Subcutaneous adipose tissue (tissue), 4 donors: ENCODE measurements around the gene SLIT3. TPM values are rescaled to one million over a fixed set of nuclear protein-coding genes. Genes with fewer than 3 reads are reported as not detected.

Source experiments
- total RNA-seq, 4 donors: library from RNA; depleted of rRNA; stranded (reverse); fragments of >200 nt; gene quantifications; one replicate each; pipeline ENCODE4 v1.1.0, GENCODE V29; 2016
- TF ChIP-seq, protein P1 (sequence below): fragments of 450-650 bp; IDR thresholded peaks from one replicate; pipeline ENCODE4 v1.5.1; 2016; ENCODE audit warnings: low read depth, mild to moderate bottlenecking, control low read depth, antibody characterized with exemption, moderate library complexity

SLIT3 gene
- total RNA-seq, 4 donors from 2014 or later, result 48.1 to 163 (median 83.2) TPM

DNA sequence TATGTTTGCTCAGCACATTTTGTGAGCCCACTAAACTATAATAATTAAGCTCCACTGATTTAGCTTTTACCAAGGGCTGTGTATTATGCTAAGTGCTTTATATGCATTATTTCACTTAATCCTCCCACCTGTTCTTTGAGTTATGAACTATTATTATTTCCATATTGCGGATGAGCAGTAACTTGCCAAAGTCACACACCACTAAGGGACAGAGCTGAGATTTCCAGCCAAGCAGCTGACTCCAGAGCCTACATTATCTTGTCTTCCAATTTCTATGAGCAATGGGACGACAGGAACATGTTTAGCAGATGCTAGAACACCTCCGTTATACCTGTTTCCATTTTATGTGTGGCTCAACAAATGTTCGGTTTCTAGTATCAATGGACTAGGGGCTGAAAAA is 484.3 kb downstream of the SLIT3 start:
- TF ChIP-seq, protein P1, sequence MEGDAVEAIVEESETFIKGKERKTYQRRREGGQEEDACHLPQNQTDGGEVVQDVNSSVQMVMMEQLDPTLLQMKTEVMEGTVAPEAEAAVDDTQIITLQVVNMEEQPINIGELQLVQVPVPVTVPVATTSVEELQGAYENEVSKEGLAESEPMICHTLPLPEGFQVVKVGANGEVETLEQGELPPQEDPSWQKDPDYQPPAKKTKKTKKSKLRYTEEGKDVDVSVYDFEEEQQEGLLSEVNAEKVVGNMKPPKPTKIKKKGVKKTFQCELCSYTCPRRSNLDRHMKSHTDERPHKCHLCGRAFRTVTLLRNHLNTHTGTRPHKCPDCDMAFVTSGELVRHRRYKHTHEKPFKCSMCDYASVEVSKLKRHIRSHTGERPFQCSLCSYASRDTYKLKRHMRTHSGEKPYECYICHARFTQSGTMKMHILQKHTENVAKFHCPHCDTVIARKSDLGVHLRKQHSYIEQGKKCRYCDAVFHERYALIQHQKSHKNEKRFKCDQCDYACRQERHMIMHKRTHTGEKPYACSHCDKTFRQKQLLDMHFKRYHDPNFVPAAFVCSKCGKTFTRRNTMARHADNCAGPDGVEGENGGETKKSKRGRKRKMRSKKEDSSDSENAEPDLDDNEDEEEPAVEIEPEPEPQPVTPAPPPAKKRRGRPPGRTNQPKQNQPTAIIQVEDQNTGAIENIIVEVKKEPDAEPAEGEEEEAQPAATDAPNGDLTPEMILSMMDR, result no peak

DNA sequence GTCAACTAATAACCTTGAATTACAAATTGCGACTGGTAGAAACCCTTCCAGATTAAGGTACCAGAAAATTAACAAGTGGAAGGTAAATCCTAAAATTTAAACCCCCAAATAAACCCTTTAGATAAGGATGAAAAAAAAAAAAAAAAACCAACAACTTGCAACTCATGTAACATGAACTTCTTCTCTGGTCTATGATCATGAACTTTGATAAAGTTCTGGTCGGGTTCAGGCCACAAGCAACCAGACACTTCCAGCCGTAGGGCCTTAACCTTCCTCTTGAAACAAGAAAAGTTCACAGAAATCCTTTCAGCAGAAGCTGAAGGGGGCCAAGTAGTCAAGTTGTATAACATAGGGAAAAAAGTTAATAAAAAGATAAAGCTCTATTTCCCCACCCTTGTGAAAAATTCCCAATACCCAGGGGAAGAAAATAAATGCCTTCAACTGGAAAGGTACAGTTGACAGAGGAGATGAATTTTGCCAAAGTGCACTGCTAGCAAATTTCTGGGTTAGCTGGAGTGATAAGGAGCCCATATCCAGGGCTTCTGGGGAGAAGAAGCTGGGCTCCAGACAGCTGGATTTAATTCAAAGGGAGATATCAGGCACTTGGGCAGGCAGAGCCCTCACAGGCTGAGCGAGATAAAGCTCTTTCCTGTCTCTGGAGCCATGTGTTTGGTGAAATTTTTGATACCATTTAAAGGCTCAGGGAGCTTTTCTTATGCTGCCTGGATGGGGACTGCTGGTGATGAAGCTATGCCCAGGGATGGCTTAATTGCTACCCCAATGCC is 487.6 kb downstream of the SLIT3 start:
- TF ChIP-seq, protein P1, result no peak

DNA sequence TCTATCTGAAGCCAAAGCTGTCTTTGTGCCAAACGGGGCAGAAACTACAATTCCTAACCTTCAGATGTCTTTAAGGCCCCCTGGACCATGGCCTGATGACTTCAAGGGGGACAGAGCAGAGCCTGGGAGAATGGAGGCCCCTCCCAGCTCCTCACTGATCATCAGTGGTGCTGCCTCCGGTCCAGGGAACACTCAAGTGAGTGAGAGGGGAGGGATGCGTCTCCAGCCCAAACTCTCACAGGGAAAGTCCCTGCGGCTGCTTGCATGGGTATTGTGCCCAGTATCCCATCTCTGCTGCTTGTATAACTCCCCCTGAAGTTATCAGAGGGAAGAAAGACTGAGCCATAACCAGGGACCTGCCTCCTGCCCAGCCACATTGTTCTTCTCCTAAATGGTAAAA is 490.3 kb downstream of the SLIT3 start:
- TF ChIP-seq, protein P1, result no peak

DNA sequence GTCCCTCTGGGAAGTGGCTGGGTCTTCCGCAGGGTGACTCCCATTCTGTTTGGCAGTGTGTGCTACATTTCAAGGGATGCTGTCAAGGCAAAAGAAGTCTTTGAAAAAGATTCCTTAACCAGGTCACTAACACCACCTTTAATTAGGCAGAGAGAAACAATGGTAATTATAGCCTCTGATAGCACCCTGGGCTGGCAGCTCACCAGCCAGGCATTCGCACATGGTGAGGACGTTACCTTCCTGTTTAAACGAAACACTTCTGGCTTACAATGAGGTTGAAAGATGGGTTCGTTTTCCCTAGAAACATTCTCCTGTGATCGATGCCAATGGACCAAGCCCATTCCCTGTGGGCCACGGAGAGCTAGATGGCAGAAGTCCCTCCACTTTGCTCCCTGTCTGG is 491.7 kb downstream of the SLIT3 start:
- TF ChIP-seq, protein P1, result no peak

DNA sequence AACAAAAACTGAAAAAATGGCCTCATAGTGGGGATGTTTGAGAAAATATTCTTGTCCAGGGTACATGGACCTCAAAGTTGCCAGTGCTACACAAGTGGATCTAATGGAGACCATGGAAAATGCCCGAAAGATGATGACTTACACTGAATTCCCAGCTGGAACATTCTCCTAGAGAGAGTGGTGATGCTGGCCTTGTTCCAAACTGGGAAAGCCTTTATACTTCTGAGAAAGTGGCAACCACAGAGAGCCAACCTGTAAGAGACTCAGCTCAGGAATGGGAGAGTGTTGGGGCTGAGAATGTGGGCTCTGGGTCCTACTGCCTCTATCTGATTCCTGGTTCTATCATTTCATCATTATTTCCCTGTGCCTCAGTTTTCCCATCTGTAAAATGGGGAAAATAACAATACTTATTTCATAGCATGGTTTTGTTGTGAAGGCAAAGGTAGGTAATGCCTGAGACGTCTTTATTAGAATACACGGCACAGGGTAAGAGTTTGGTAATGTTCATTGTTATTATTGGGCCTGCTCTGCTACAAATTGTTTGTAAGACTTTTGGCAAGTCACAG is 492.8 kb downstream of the SLIT3 start:
- TF ChIP-seq, protein P1, result no peak

DNA sequence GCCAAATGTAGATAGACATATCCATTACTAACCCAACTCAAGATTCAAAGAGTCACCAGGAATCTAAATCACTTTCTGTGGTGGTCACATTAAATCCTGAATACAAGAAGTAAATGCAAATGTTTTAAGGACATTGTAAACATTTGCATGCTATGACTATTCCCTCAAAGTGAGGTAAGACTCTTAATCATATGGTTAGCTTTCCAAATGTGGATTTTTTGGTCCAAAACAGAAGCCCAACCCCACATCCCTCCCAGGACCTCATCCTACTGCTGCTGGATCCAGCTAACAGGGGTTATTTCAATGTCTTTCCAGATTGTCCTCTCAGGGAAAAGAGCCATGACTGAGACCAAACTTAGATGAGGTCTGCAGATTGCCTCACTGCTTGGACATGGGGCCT is 493.7 kb downstream of the SLIT3 start:
- TF ChIP-seq, protein P1, result no peak

DNA sequence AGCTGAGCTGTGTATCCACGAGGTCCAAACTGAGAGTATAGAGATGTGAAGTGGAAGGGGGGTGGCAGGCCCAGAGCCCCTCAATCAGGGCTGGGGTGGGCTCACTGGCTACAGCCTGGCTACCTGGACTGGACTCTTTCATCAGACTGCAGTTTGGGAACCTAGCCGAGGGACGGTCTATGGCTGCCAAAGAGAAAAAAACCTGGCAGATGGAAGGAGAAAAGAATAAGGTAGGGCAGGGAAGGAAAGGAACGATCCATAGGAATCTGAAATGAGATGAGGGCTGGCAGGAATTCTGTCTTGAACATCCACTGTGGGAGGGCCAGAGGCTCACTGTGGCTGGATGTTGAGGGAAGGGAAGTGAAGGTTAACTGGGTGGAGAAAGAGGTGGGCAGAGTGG is 497.4 kb downstream of the SLIT3 start:
- TF ChIP-seq, protein P1, result no peak
